PFSK-1 (cell line): ENCODE results near the gene SCLY.

Experiments
- FOXP2 ChIP-seq: optimal IDR thresholded peaks from 2 replicates; pipeline ENCODE3; 2011; ENCODE audit warnings: borderline replicate concordance, control low read depth, inconsistent platforms; ENCODE audit not compliant: insufficient read depth; ENCODE audit errors: extremely low read length, extremely low read depth
- POLR2AphosphoS5 ChIP-seq: IDR thresholded peaks from 2 replicates; pipeline ENCODE4 v1.6.1; 2012; ENCODE audit warnings: low read depth, mild to moderate bottlenecking, control low read depth, low read length, moderate library complexity
- REST ChIP-seq, 2 experiments: IDR thresholded peaks; 2 replicates each; pipeline versions ENCODE4 v1.6.1 to v1.8.0; 2011 to 2012; ENCODE audit warnings: low read depth in 2 of 2, low read length in 2 of 2, control low read depth in 1 of 2, inconsistent platforms in 1 of 2, mild to moderate bottlenecking in 1 of 2, moderate library complexity in 1 of 2; ENCODE audit not compliant: insufficient read depth in 1 of 2
- SIN3A ChIP-seq: IDR thresholded peaks from 2 replicates; pipeline ENCODE4 v1.6.1; 2012; ENCODE audit warnings: mild to moderate bottlenecking, low read length, moderate library complexity, borderline replicate concordance; ENCODE audit not compliant: insufficient read depth
- TAF1 ChIP-seq: IDR thresholded peaks from 2 replicates; pipeline ENCODE4 v1.6.1; 2012; ENCODE audit warnings: low read length, control low read depth, borderline replicate concordance; ENCODE audit not compliant: insufficient read depth

The SCLY gene

GRCh38 chr2:238020816-238021215 lies 40.0 kb upstream of the SCLY start:
- no peak for TF ChIP-seq SIN3A

- TF ChIP-seq REST (IDR thresholded peaks at IDR 0.05; ENCODE audit: insufficient read depth in 1 of 2, low read depth in 2 of 2, low read length in 2 of 2) = no peak
- no peak for TF ChIP-seq FOXP2
- TF ChIP-seq SIN3A = no peak
- TF ChIP-seq POLR2AphosphoS5 = no peak
- TF ChIP-seq TAF1 = no peak
Observed at GRCh38 chr2:238021327-238021726, 39.5 kb upstream of the SCLY start.

- TF ChIP-seq POLR2AphosphoS5 (no peak), FOXP2 (no peak)
Observed at GRCh38 chr2:238022594-238023157, 38.1 kb upstream of the SCLY start.

- no peak for TF ChIP-seq REST (IDR thresholded peaks at IDR 0.05; ENCODE audit: insufficient read depth in 1 of 2, low read depth in 2 of 2, low read length in 2 of 2)
- no peak for TF ChIP-seq TAF1
- no peak for TF ChIP-seq FOXP2
Observed at GRCh38 chr2:238023608-238024007, 37.2 kb upstream of the SCLY start.

- TF ChIP-seq REST (IDR thresholded peaks at IDR 0.05; ENCODE audit: insufficient read depth in 1 of 2, low read depth in 2 of 2, low read length in 2 of 2) (no peak), FOXP2 (no peak), SIN3A (no peak), POLR2AphosphoS5 (no peak), TAF1 (no peak)
Observed at GRCh38 chr2:238024986-238025385, 35.8 kb upstream of the SCLY start.

- TF ChIP-seq SIN3A (no peak), FOXP2 (no peak), POLR2AphosphoS5 (no peak), REST (IDR thresholded peaks at IDR 0.05; ENCODE audit: insufficient read depth in 1 of 2, low read depth in 2 of 2, low read length in 2 of 2) (no peak), TAF1 (no peak)
Observed at GRCh38 chr2:238025741-238026360, 35.0 kb upstream of the SCLY start.
